HG03095 (cell line): ENCODE measurements around the gene ALG2.

Source experiments
- ATAC-seq: cut with Tn5 transposase; IDR thresholded peaks from one replicate; pipeline ENCODE4 v1.9.1; 2021; ENCODE audit warnings: moderate library complexity; ENCODE audit not compliant: unreplicated experiment

Gene ALG2

DNA sequence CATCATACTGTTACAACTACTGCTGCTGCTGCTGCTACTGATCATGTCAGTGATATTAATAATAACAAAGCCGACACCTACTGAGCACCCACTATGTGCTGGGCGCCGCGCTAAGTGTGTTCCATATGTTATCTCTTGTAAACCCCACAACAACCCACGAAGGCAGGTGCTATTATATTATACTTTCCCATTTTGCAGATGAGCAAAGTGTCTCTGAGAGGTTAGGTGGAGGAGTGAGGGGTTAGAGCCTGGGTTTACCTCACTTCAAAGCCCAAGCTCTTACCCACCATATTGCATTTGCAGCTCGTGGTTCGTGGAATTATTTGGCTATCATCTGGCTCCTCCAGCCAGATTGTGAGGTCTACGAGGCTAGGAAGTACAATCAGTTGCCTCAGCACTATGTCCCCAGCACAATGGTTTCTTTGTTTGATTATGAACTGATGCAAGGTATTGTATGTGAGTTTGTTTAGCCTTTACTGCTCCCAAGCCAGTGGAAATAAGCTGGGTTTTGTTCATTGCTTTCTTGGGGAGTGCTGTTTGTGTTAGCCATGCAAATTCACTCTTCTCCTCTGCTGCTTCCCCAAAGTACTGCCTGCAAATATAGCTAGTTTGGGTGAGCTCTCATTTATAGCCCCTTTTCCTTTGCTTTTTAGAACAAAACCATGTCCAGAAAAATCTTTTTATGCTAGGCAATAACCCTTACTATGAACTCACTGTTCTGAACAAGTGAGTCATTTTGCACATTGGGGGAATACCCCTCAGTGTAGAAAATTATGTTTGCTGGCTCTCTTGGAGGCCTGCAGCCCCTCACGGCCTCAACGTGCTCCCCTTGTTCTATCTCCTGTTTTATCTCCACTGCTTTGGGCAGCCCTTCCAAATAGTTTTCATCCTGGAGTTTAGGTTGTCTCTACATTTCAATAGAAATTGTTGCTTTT is 47.9 kb downstream of the ALG2 start:
- no peak for ATAC-seq

DNA sequence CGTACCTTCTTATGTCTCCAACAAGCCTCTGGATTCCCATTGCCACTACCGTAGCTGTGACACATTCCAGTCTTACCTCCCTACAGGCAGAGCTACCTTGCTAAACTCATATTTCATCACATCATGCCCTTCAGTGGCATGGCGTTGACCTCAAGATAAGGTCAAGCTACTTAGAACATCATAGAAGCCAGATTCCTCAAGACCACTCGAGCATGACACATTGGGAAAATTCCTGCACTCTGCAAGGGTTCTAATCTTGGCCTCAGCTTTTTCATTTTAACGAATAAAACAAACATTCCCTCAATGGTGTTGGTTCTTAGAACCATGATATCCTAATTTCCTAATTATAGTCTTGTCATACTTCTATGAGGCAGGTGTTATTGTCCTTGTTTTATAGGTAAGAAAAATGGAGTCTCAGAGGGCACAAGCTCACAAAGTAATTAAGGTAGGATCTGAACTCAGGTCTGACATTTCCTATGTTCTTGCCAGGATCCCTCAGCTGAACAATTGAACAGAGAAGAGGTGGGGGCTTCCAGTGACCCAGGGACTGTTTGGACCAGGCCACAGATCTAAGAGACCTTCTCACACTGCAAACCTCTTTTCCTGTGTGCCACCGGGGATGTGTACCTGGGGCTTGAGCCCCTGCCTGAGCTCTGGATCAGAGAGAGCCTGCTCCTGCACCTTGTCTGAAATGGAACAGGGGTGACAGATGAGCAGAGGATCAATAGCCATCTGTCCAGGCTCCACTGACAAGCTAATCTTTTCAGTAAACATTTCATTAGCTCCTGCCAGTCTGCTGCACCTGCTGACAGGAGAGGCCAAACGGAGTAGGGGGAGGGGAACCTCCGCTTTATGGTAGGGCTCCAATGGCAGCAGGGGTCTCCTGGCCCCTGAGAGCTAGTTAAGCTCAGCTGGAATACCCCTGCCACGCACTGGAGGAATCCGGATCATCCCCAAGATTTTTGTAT is 49.3 kb downstream of the ALG2 start:
- ATAC-seq, result no peak

DNA sequence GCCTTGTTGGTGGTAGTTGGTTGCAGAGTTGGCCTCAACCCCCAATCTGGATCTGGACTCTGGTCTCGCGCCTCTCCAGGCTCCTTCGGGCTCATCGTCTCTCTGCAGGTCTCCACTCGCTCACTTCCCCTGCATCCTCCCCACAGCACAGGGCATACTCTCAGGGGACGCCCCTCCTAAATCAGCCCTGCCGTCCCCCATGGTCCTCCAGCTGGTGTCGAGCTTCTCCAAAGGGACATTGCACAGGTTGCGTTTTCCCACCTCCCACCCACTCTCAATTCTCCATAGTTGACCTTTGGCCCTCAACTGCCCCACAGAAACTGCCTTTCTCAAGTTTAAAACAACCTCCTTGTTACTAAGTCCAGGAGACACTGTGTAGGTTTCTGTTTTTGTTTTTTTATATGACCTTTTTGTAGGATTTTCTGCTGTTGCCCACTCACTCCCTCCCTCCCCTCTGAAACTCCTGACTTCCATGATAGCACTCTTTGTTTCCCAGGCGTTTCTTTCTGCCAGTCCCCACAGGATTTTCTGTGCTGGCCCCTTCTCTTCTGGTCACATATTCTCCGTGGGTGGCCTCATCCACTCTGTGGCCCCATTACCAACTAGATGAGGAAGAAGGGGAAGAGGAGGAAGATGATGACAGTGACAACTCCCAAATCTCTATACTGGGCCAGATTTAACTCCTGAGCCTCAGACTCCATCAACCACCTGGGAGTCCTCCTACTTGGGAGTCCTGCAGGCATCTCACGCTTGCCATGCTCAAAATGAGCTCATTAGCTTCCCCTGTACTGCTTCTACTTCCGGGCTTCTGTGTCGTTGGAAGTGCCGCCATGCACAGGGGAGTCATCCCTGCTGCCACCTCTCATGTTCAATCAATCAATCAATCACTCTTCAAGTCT is 50.3 kb downstream of the ALG2 start:
- no peak for ATAC-seq

DNA sequence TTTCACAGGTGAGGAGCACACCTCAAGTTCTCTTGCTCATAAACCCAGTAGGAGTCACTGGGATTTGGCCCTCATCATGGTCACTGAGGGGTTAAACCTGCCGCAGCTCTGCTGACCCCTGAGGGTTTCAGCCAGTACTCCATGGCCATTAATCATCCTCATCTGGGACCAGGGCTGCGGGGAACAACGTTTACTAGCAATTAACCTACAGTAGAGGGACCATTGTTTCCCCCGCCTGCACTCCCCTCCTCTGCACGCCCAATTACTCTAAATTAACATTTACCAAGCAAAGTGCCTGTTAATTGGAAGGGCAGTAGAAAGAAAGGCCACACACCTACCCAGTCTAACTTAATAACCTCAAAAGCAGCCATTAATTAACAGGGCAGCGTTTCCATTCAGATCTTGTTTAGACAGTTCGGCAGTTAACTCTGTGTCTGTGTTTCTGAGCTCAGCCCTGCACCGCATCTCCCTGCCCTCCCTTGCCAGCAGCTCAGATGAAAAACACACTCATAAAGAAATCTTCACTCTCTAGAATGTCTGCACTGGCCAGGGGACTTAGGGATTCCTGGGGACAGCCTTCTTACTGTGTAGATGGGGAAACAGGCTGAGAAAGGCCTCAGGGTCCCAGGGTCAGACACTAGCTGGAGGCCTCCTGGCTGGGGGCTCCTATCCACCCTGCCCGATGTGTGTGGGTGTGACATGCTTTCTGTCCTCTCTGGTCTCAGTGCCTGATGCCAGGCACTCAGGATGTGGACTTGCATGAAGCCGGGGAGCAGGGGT is 51.6 kb downstream of the ALG2 start:
- no peak for ATAC-seq

DNA sequence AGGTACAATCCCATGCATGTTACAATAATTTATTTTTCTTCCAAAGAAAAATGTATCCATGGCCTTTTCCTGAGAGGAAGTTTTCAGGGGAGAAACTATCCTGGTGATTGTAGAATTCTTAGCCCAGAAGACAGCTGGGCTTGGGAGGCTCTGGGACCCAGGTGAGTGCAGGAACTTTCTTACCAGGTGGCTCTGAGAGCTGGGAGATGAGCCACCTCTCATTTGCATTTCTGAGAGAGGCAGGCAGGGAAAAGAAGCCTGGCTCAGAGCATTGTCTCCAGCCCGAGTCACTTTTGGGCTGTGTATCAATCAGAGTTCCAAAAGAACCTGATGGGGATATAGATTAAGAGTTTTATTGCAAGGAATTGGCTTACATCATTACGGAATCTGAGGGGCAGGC is 52.7 kb downstream of the ALG2 start:
- ATAC-seq, result no peak

DNA sequence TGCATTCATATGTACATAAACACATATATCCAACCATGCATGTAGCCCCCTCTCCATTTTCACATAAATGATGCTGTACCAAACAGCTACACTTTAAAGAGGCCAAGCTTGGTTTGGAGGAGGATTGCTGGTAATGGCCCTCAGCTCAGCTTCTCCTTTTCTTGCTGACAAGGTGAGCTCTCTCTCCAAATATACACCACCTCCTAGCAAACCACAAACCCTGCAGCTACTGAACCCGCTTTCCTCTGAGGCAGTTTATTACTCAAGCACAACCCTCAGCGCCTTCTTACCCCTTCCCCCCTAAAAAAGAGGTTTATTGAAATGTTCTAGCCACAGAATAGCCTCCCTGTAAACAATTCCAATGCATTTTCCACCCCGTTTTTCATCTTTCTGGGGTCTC is 54.0 kb downstream of the ALG2 start:
- no peak for ATAC-seq

DNA sequence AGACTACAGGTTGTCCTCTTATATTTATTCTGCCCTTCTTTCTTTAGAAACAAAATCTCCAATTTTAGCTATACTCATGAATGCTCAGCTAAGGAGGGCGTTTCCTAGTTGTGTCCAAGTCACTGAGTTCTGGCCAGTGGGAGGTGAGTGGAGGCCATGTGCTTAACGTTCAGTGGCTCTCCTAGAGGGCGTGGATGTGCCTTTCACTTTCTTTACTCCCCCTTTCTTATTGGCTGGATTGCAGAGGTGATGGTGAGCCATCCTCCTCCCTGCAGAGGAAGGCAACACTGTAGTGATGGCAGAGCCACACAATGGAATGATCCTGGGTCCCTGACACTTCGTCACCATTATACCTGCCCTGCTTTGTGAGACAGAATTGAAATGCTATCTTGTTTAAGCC is 54.6 kb downstream of the ALG2 start:
- ATAC-seq, result no peak
